Measurements from ENCODE around the gene KCTD15.

Gene KCTD15

DNA sequence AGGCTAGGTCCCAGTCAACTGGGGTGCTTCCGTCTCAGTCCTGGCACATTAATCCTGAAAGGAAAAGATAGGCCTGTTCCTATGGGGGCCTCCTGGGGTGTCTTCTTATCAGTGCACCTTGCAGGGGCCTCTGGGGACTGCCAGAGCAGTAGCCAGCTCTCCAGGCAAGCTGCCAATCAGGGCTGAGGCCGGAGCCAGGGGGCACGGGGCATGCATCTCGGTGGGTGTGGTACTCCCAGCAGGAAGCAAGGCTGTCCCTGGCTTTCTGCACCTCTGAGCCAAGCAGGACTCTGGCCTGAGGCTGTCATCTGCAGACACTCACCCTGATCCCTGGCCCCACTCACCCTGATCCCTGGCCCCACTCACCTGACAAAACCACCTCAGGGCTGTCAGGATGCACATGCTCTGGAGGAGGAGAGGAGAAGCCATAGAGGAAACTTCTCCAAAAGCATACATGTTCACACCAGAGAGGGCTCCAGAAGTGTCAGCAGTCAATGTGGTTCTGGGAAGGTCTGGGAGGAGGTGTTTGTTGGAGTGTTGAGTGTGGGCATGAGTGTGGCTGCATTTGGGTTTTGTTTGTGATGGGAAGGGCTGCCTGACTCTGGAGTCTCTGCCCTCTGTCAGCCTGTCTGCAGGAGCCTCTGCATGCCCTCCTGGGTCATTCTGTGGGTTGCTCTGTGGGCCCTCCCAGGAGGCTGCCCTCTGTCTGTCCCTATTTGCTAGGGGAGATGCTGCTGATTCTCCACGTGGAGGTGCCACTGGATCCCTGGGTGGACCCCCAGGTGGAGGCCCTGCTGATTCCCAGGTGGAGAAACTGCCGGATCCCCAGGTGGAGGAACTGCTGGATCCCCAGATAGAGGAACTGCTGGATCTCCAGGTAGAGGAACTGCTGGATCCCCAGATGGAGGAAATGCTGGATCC is 22.7 kb upstream of the KCTD15 start:
- Histone ChIP-seq H3K27ac (ENCODE audit: poor library complexity, severe bottlenecking) (no peak overlapping the region), H3K36me3 (ENCODE audit: low read depth) (no peaks in the 10 kb centered on the region), H3K9me3 (ENCODE audit: severe bottlenecking) (no peaks in the 10 kb centered on the region), H3K4me3 (ENCODE audit: severe bottlenecking) (no peak overlapping the region), H3K27me3 (ENCODE audit: insufficient read depth, poor library complexity, severe bottlenecking) (peaks cover 8% of the 10 kb centered on the region), H3K4me1 (ENCODE audit: insufficient read depth, poor library complexity, severe bottlenecking) (no peaks in the 10 kb centered on the region)
- TF ChIP-seq, protein P1, sequence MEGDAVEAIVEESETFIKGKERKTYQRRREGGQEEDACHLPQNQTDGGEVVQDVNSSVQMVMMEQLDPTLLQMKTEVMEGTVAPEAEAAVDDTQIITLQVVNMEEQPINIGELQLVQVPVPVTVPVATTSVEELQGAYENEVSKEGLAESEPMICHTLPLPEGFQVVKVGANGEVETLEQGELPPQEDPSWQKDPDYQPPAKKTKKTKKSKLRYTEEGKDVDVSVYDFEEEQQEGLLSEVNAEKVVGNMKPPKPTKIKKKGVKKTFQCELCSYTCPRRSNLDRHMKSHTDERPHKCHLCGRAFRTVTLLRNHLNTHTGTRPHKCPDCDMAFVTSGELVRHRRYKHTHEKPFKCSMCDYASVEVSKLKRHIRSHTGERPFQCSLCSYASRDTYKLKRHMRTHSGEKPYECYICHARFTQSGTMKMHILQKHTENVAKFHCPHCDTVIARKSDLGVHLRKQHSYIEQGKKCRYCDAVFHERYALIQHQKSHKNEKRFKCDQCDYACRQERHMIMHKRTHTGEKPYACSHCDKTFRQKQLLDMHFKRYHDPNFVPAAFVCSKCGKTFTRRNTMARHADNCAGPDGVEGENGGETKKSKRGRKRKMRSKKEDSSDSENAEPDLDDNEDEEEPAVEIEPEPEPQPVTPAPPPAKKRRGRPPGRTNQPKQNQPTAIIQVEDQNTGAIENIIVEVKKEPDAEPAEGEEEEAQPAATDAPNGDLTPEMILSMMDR (IDR thresholded peaks at IDR 0.05; ENCODE audit: poor library complexity, severe bottlenecking) = no peak
- ATAC-seq (ENCODE audit: low read depth) (no peak), DNase-seq (ENCODE audit: low spot score) (no peak)

DNA sequence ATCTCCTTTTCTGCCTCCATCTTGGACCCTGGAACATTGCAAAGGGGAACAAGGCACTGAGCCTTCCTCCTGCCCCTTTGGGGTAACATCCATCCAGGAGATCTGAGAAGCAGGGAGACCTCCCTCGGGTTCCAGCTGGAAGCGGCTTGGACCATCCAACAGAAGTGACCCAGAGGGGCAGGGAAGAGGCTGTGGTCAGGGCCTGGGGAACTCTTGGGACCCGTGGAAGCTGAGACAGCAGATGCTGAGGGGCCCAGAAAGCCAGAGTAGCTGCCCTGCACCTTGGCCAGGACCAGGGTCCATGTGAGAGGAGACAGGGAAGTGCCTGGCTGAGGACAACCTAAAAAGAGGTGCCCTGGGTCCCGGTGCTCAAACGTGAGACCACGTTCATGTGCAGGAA is 21.9 kb upstream of the KCTD15 start:
- Histone ChIP-seq H3K36me3 (ENCODE audit: low read depth) (no peaks in the 10 kb centered on the region), H3K27me3 (ENCODE audit: insufficient read depth, poor library complexity, severe bottlenecking) (peaks cover 16% of the 10 kb centered on the region), H3K9me3 (ENCODE audit: severe bottlenecking) (no peaks in the 10 kb centered on the region), H3K27ac (ENCODE audit: poor library complexity, severe bottlenecking) (no peak overlapping the region), H3K4me1 (ENCODE audit: insufficient read depth, poor library complexity, severe bottlenecking) (no peaks in the 10 kb centered on the region), H3K4me3 (ENCODE audit: severe bottlenecking) (no peak overlapping the region)
- TF ChIP-seq, protein P1 (IDR thresholded peaks at IDR 0.05; ENCODE audit: poor library complexity, severe bottlenecking) = no peak
- ATAC-seq (ENCODE audit: low read depth) = no peak
- no peak for DNase-seq (ENCODE audit: low spot score)

DNA sequence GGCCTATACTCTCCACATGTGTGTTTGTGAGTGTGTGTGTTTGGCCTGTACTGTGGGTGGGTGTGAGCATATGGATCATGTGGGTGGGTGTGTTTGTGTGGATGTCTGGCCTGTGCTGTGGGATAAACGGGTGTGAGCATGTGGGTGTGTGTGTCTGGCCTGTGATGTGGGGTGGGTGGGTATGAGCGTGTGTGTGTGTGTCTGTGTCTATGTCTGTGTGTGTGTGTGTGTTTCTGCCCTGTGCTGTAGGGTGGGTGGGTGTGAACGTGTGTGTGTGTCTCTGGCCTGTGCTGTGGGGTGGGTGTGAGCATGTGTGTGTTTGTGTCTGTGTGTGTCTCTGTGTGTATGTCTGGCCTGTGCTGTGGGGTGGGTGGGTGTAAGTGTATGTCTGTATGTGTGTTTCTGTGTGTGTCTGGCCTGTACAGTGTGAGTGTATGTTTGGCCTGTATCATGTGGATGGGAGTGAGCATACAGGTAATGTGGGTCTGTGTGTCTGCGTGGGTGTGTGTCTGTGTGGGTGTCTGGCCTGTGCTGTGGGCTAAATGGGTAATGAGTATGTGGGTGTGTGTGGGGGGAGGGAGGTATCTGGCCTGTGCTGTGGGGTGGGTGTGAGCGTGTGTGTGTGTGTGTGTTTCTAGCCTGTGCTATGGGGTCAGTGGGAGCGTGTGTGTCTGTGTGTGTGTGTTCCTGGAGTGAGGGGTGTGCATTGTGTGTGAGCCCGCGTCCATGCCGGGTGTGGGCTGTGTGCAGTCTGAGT is 20.8 kb upstream of the KCTD15 start:
- no peaks in the 10 kb centered on the region for H3K4me1 ChIP-seq (ENCODE audit: insufficient read depth, poor library complexity, severe bottlenecking)
- ATAC-seq (ENCODE audit: low read depth) (no peak), DNase-seq (ENCODE audit: low spot score) (no peak)
- no peaks in the 10 kb centered on the region for H3K36me3 ChIP-seq (ENCODE audit: low read depth)
- TF ChIP-seq, protein P1 (IDR thresholded peaks at IDR 0.05; ENCODE audit: poor library complexity, severe bottlenecking) = no peak
- peaks cover 22% of the 10 kb centered on the region for H3K27me3 ChIP-seq (ENCODE audit: insufficient read depth, poor library complexity, severe bottlenecking)
- no peak overlapping the region for H3K4me3 ChIP-seq (ENCODE audit: severe bottlenecking)
- no peak overlapping the region for H3K27ac ChIP-seq (ENCODE audit: poor library complexity, severe bottlenecking)
- H3K9me3 ChIP-seq (ENCODE audit: severe bottlenecking) = no peaks in the 10 kb centered on the region

DNA sequence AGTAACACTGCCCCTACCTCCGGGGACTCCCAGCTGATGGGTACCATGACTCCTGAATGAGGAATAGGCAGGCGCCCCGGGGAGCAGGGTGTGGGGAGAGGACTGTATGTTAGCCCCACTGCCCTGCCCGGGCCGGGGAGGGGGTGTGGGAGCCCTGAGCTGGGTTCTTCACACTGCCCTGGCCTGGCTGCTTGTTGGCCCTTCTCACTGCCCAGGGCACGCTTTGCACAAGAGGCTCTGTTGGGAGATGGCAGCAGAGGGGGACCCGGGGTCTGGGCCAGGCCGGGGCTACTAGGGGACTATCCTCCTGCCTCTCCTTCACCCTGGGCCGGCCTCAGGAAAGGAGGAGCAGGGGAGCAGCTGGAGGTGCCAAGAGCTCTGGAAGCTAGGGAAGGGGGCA is 19.3 kb upstream of the KCTD15 start:
- TF ChIP-seq, protein P1 (IDR thresholded peaks at IDR 0.05; ENCODE audit: poor library complexity, severe bottlenecking) = no peak
- ATAC-seq (ENCODE audit: low read depth) (no peak), DNase-seq (ENCODE audit: low spot score) (no peak)
- no peaks in the 10 kb centered on the region for H3K9me3 ChIP-seq (ENCODE audit: severe bottlenecking)
- H3K4me1 ChIP-seq (ENCODE audit: insufficient read depth, poor library complexity, severe bottlenecking) = no peaks in the 10 kb centered on the region
- no peak overlapping the region for H3K27ac ChIP-seq (ENCODE audit: poor library complexity, severe bottlenecking)
- H3K36me3 ChIP-seq (ENCODE audit: low read depth) = no peaks in the 10 kb centered on the region
- no peak overlapping the region for H3K4me3 ChIP-seq (ENCODE audit: severe bottlenecking)
- H3K27me3 ChIP-seq (ENCODE audit: insufficient read depth, poor library complexity, severe bottlenecking) = peaks cover 22% of the 10 kb centered on the region
